ENCODE measurements around the gene L3MBTL4. TPM values are rescaled to one million over a fixed set of nuclear protein-coding genes. Genes with fewer than 3 reads are reported as not detected.

The L3MBTL4 gene
- total and polyA plus RNA-seq, 10 of the 15 experiments (the other 5 are each of a cell fraction or from before 2014, with no cell fraction given) = 1.3 to 8.7 (median 3.8) TPM

DNA sequence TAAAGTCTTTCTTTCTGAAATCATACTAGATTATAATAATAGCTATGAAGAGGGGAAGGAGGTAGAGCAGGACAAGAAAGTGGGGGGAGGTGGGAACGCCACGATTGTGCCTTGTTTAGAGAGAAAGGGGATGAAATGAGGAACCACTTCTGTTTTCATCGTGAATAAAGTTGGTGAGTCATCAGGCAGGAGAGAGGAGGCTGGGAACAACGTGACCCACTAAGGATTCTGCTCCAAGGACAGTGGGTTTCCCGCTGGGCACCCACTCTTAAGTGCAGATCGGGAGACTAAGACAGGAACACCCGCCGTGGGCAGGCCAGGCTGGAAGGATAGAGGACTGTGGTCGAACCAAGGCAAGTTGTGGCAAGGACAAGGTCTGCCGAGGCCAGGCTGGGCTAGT lies 158.2 kb downstream of the L3MBTL4 start:
- Histone ChIP-seq H3K9ac (ENCODE audit: control insufficient read depth, insufficient read depth, low read length) (no peak overlapping the region), H3K4me2 (ENCODE audit: control insufficient read depth, insufficient read depth) (no peak overlapping the region), H3K79me2 (ENCODE audit: control insufficient read depth, insufficient read depth, low read length) (no peaks in the 10 kb centered on the region), H3K9me3 (replicated peaks; ENCODE audit: control insufficient read depth, insufficient read depth, low read length) (peaks cover 3% of the 10 kb centered on the region; the same call in 2 of the 3 replicates), H4K20me1 (ENCODE audit: control insufficient read depth, insufficient read depth) (no peaks in the 10 kb centered on the region), H3K4me1 (ENCODE audit: control insufficient read depth, insufficient read depth, low read length) (no peaks in the 10 kb centered on the region; the same call in 1 of the 2 replicates), H3K36me3 (ENCODE audit: control insufficient read depth in 2 of 2, insufficient read depth in 2 of 2, low read length in 1 of 2) (no peaks in the 10 kb centered on the region), H3K27ac (ENCODE audit: control insufficient read depth, insufficient read depth) (no peak overlapping the region), H2AFZ (ENCODE audit: control insufficient read depth, low read depth, low read length) (no peak overlapping the region), H3K4me3 (no peak overlapping the region), H3K27me3 (replicated peaks in 1 of 2; ENCODE audit: control insufficient read depth in 2 of 2, insufficient read depth in 2 of 2, low read length in 1 of 2) (no peaks in the 10 kb centered on the region)
- in situ Hi-C loops (cut with MboI) (no loop called here), intact Hi-C loops (cut with micrococcal nuclease; ENCODE audit: unreplicated experiment) (no loop called here)
- SMC1A ChIA-PET (ENCODE audit: uncharacterized antibody, unreplicated experiment) = no interaction called here
- no peak for DNase-seq (ENCODE audit: low read depth, low spot score)
- RAD21 ChIA-PET (ENCODE audit: unreplicated experiment) = no interaction called here
- WGBS (ENCODE audit: insufficient coverage, insufficient replicate concordance, low lambda C conversion rate, missing lambda C conversion rate) = 39% methylated on average over 10 of the region's 10 CpGs
- CTCF ChIA-PET = interaction anchor here (0.6 kb wide), 1 partner anchor 949 kb away, joined by 3 read pairs; no protein-coding TSS in a partner anchor
- POLR2A ChIA-PET = no interaction called here
- FAIRE-seq = no peak
- no peak for ATAC-seq
- TF ChIP-seq BACH1 (IDR thresholded peaks at IDR 0.05; ENCODE audit: borderline replicate concordance) (no peak), MTA3 (IDR thresholded peaks at IDR 0.05; ENCODE audit: borderline replicate concordance, low read length) (no peak), TBL1XR1 (IDR thresholded peaks at IDR 0.05; ENCODE audit: low read depth, low read length) (no peak), MTA2 (IDR thresholded peaks at IDR 0.05; ENCODE audit: low read depth) (no peak)
- TF ChIP-seq, protein P1, sequence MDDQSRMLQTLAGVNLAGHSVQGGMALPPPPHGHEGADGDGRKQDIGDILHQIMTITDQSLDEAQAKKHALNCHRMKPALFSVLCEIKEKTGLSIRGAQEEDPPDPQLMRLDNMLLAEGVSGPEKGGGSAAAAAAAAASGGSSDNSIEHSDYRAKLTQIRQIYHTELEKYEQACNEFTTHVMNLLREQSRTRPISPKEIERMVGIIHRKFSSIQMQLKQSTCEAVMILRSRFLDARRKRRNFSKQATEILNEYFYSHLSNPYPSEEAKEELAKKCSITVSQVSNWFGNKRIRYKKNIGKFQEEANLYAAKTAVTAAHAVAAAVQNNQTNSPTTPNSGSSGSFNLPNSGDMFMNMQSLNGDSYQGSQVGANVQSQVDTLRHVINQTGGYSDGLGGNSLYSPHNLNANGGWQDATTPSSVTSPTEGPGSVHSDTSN (IDR thresholded peaks at IDR 0.05; ENCODE audit: insufficient replicate concordance, low read depth, low read length) = no peak
- TF ChIP-seq, protein P2, sequence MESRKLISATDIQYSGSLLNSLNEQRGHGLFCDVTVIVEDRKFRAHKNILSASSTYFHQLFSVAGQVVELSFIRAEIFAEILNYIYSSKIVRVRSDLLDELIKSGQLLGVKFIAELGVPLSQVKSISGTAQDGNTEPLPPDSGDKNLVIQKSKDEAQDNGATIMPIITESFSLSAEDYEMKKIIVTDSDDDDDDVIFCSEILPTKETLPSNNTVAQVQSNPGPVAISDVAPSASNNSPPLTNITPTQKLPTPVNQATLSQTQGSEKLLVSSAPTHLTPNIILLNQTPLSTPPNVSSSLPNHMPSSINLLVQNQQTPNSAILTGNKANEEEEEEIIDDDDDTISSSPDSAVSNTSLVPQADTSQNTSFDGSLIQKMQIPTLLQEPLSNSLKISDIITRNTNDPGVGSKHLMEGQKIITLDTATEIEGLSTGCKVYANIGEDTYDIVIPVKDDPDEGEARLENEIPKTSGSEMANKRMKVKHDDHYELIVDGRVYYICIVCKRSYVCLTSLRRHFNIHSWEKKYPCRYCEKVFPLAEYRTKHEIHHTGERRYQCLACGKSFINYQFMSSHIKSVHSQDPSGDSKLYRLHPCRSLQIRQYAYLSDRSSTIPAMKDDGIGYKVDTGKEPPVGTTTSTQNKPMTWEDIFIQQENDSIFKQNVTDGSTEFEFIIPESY (IDR thresholded peaks at IDR 0.05) = no peak
- TF ChIP-seq, protein P3, sequence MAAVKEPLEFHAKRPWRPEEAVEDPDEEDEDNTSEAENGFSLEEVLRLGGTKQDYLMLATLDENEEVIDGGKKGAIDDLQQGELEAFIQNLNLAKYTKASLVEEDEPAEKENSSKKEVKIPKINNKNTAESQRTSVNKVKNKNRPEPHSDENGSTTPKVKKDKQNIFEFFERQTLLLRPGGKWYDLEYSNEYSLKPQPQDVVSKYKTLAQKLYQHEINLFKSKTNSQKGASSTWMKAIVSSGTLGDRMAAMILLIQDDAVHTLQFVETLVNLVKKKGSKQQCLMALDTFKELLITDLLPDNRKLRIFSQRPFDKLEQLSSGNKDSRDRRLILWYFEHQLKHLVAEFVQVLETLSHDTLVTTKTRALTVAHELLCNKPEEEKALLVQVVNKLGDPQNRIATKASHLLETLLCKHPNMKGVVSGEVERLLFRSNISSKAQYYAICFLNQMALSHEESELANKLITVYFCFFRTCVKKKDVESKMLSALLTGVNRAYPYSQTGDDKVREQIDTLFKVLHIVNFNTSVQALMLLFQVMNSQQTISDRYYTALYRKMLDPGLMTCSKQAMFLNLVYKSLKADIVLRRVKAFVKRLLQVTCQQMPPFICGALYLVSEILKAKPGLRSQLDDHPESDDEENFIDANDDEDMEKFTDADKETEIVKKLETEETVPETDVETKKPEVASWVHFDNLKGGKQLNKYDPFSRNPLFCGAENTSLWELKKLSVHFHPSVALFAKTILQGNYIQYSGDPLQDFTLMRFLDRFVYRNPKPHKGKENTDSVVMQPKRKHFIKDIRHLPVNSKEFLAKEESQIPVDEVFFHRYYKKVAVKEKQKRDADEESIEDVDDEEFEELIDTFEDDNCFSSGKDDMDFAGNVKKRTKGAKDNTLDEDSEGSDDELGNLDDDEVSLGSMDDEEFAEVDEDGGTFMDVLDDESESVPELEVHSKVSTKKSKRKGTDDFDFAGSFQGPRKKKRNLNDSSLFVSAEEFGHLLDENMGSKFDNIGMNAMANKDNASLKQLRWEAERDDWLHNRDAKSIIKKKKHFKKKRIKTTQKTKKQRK (IDR thresholded peaks at IDR 0.05; ENCODE audit: low read depth, low read length) = no peak
- BruUV-seq (replicated peaks) = no TSS peak
